ENCODE results near the gene NPY1R. TPM values are rescaled to one million over a fixed set of nuclear protein-coding genes. Genes with fewer than 3 reads are reported as not detected.

NPY1R gene
- total and polyA plus RNA-seq, 10 of the 15 experiments (the other 5 are each of a cell fraction or from before 2014, with no cell fraction given), result not detected

DNA sequence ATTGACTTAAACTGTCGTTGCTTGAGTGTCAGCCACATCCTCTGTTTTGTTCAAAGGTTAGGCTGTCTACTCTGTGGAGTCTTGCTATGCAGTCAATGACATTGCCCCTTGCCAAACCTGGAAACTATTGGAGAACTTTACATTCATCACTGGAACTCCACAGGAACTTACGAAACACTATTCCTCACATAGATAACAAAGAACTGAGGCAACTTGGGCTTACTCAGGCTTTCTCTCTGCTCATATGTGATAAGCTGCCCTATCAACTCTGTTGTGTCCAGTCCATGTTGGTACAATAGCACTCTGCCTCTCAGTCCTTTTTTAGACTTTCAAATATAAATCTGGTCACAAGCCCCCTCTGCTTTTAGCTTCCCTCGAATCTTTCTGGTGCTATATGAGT lies 20.7 kb upstream of the NPY1R start:
- Histone ChIP-seq H3K79me2 (ENCODE audit: control insufficient read depth, insufficient read depth, low read length) (no peaks in the 10 kb centered on the region), H3K4me1 (ENCODE audit: control insufficient read depth, insufficient read depth, low read length) (no peaks in the 10 kb centered on the region), H3K4me3 (no peak overlapping the region), H3K27ac (ENCODE audit: control insufficient read depth, insufficient read depth) (no peak overlapping the region), H3K36me3 (ENCODE audit: control insufficient read depth in 2 of 2, insufficient read depth in 2 of 2, low read length in 1 of 2) (no peaks in the 10 kb centered on the region), H2AFZ (ENCODE audit: control insufficient read depth, low read depth, low read length) (no peak overlapping the region), H3K27me3 (replicated peaks in 1 of 2; ENCODE audit: control insufficient read depth in 2 of 2, insufficient read depth in 2 of 2, low read length in 1 of 2) (peaks cover 0 to 1% of the 10 kb centered on the region in 2 experiments; a peak in 1 of 4 replicates), H3K9ac (ENCODE audit: control insufficient read depth, insufficient read depth, low read length) (no peak overlapping the region), H3K9me3 (replicated peaks; ENCODE audit: control insufficient read depth, insufficient read depth, low read length) (no peaks in the 10 kb centered on the region), H3K4me2 (ENCODE audit: control insufficient read depth, insufficient read depth) (no peak overlapping the region), H4K20me1 (ENCODE audit: control insufficient read depth, insufficient read depth) (no peaks in the 10 kb centered on the region)
- CTCF ChIA-PET, result interaction anchor here (0.7 kb wide), 1 partner anchor 189 kb away, joined by 3 read pairs; no protein-coding TSS in a partner anchor
- intact Hi-C loops (cut with micrococcal nuclease; ENCODE audit: unreplicated experiment), result no loop called here
- POLR2A ChIA-PET, result no interaction called here
- WGBS (ENCODE audit: insufficient coverage, insufficient replicate concordance, low lambda C conversion rate, missing lambda C conversion rate), result 8% methylated on average over 3 of the region's 3 CpGs
- no TSS peak for BruUV-seq (replicated peaks)
- RAD21 ChIA-PET (ENCODE audit: unreplicated experiment), result no interaction called here
- TF ChIP-seq POU2F2 (IDR thresholded peaks at IDR 0.05; ENCODE audit: borderline replicate concordance, low read depth, low read length), result no peak
- TF ChIP-seq TCF12 (IDR thresholded peaks at IDR 0.05; ENCODE audit: low read depth, low read length), result no peak
- no peak for TF ChIP-seq PML (IDR thresholded peaks at IDR 0.05; ENCODE audit: low read length)
- FAIRE-seq (no peak), ATAC-seq (no peak), DNase-seq (ENCODE audit: low read depth, low spot score) (no peak)
- in situ Hi-C loops (cut with MboI), result no loop called here
- SMC1A ChIA-PET (ENCODE audit: uncharacterized antibody, unreplicated experiment), result no interaction called here

DNA sequence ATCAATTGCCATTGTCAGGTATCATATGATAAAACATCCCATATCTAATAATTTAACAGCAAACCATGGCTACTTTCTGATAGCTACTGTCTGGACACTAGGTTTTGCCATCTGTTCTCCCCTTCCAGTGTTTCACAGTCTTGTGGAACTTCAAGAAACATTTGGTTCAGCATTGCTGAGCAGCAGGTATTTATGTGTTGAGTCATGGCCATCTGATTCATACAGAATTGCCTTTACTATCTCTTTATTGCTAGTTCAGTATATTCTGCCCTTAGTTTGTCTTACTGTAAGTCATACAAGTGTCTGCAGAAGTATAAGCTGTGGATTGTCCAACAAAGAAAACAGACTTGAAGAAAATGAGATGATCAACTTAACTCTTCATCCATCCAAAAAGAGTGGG lies 18.3 kb upstream of the NPY1R start:
- no peak for FAIRE-seq
- ChIA-PET SMC1A (ENCODE audit: uncharacterized antibody, unreplicated experiment) (no interaction called here), POLR2A (no interaction called here), RAD21 (ENCODE audit: unreplicated experiment) (no interaction called here), CTCF (no interaction called here)
- Histone ChIP-seq H2AFZ (ENCODE audit: control insufficient read depth, low read depth, low read length) (no peak overlapping the region), H3K36me3 (ENCODE audit: control insufficient read depth in 2 of 2, insufficient read depth in 2 of 2, low read length in 1 of 2) (no peaks in the 10 kb centered on the region), H3K9me3 (replicated peaks; ENCODE audit: control insufficient read depth, insufficient read depth, low read length) (no peaks in the 10 kb centered on the region), H3K27ac (ENCODE audit: control insufficient read depth, insufficient read depth) (no peak overlapping the region), H3K4me2 (ENCODE audit: control insufficient read depth, insufficient read depth) (no peak overlapping the region), H3K79me2 (ENCODE audit: control insufficient read depth, insufficient read depth, low read length) (no peaks in the 10 kb centered on the region), H3K4me1 (ENCODE audit: control insufficient read depth, insufficient read depth, low read length) (no peaks in the 10 kb centered on the region), H4K20me1 (ENCODE audit: control insufficient read depth, insufficient read depth) (no peaks in the 10 kb centered on the region), H3K4me3 (no peak overlapping the region), H3K27me3 (replicated peaks in 1 of 2; ENCODE audit: control insufficient read depth in 2 of 2, insufficient read depth in 2 of 2, low read length in 1 of 2) (peaks cover 0 to 1% of the 10 kb centered on the region in 2 experiments; a peak in 1 of 4 replicates), H3K9ac (ENCODE audit: control insufficient read depth, insufficient read depth, low read length) (no peak overlapping the region)
- intact Hi-C loops (cut with micrococcal nuclease; ENCODE audit: unreplicated experiment) (no loop called here), in situ Hi-C loops (cut with MboI) (no loop called here)
- ATAC-seq, result no peak
- BruUV-seq (replicated peaks), result no TSS peak
- no peak for DNase-seq (ENCODE audit: low read depth, low spot score)
- TF ChIP-seq SREBF2 (IDR thresholded peaks at IDR 0.05; ENCODE audit: low read length) (no peak), BACH1 (IDR thresholded peaks at IDR 0.05; ENCODE audit: borderline replicate concordance) (no peak), ZNF384 (IDR thresholded peaks at IDR 0.05; ENCODE audit: borderline replicate concordance, low read depth, low read length) (no peak), PAX8 (IDR thresholded peaks at IDR 0.05) (no peak), TCF3 (IDR thresholded peaks at IDR 0.05; ENCODE audit: borderline replicate concordance, insufficient read depth, low read depth, low read length) (no peak), NFXL1 (IDR thresholded peaks at IDR 0.05; ENCODE audit: borderline replicate concordance) (no peak), ZNF24 (IDR thresholded peaks at IDR 0.05) (no peak)
- TF ChIP-seq, protein P1, sequence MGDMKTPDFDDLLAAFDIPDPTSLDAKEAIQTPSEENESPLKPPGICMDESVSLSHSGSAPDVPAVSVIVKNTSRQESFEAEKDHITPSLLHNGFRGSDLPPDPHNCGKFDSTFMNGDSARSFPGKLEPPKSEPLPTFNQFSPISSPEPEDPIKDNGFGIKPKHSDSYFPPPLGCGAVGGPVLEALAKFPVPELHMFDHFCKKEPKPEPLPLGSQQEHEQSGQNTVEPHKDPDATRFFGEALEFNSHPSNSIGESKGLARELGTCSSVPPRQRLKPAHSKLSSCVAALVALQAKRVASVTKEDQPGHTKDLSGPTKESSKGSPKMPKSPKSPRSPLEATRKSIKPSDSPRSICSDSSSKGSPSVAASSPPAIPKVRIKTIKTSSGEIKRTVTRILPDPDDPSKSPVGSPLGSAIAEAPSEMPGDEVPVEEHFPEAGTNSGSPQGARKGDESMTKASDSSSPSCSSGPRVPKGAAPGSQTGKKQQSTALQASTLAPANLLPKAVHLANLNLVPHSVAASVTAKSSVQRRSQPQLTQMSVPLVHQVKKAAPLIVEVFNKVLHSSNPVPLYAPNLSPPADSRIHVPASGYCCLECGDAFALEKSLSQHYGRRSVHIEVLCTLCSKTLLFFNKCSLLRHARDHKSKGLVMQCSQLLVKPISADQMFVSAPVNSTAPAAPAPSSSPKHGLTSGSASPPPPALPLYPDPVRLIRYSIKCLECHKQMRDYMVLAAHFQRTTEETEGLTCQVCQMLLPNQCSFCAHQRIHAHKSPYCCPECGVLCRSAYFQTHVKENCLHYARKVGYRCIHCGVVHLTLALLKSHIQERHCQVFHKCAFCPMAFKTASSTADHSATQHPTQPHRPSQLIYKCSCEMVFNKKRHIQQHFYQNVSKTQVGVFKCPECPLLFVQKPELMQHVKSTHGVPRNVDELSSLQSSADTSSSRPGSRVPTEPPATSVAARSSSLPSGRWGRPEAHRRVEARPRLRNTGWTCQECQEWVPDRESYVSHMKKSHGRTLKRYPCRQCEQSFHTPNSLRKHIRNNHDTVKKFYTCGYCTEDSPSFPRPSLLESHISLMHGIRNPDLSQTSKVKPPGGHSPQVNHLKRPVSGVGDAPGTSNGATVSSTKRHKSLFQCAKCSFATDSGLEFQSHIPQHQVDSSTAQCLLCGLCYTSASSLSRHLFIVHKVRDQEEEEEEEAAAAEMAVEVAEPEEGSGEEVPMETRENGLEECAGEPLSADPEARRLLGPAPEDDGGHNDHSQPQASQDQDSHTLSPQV (IDR thresholded peaks at IDR 0.05), result no peak
- TF ChIP-seq, protein P2, sequence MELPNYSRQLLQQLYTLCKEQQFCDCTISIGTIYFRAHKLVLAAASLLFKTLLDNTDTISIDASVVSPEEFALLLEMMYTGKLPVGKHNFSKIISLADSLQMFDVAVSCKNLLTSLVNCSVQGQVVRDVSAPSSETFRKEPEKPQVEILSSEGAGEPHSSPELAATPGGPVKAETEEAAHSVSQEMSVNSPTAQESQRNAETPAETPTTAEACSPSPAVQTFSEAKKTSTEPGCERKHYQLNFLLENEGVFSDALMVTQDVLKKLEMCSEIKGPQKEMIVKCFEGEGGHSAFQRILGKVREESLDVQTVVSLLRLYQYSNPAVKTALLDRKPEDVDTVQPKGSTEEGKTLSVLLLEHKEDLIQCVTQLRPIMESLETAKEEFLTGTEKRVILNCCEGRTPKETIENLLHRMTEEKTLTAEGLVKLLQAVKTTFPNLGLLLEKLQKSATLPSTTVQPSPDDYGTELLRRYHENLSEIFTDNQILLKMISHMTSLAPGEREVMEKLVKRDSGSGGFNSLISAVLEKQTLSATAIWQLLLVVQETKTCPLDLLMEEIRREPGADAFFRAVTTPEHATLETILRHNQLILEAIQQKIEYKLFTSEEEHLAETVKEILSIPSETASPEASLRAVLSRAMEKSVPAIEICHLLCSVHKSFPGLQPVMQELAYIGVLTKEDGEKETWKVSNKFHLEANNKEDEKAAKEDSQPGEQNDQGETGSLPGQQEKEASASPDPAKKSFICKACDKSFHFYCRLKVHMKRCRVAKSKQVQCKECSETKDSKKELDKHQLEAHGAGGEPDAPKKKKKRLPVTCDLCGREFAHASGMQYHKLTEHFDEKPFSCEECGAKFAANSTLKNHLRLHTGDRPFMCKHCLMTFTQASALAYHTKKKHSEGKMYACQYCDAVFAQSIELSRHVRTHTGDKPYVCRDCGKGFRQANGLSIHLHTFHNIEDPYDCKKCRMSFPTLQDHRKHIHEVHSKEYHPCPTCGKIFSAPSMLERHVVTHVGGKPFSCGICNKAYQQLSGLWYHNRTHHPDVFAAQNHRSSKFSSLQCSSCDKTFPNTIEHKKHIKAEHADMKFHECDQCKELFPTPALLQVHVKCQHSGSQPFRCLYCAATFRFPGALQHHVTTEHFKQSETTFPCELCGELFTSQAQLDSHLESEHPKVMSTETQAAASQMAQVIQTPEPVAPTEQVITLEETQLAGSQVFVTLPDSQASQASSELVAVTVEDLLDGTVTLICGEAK (IDR thresholded peaks at IDR 0.05; ENCODE audit: borderline replicate concordance), result no peak
